Spleen (tissue), 11 donors: Measurements from ENCODE around the gene TCL1A. TPM values are rescaled to one million over a fixed set of nuclear protein-coding genes. Genes with fewer than 3 reads are reported as not detected.
A peak's percentile ranks its signal among the peaks of the same experiment; 100 is the strongest.

Source experiments
- DNase-seq: peaks from one replicate; pipeline ENCODE4 v3.0.0-alpha.2; 2020
- H3K27ac ChIP-seq, 8 donors: fragments of 200-600 bp; sonication (generic) in 7 of 8; 1 replicate in 4 of 8; 2 replicates in 4 of 8; pipeline versions ENCODE4 v1.5.0 to v1.8.0; 2016 to 2021; ENCODE audit warnings: inconsistent platforms in 4 of 8, mild to moderate bottlenecking in 4 of 8, moderate library complexity in 1 of 8
- H3K27me3 ChIP-seq, 7 donors: fragments of 200-600 bp; sonication (generic) in 6 of 7; replicated peaks in 1 of 7; 1 replicate in 4 of 7; 2 replicates in 3 of 7; pipeline versions ENCODE4 v1.5.0 to v1.8.0; 2016 to 2021; ENCODE audit warnings: inconsistent platforms in 3 of 7, mild to moderate bottlenecking in 1 of 7
- H3K36me3 ChIP-seq, 6 donors: fragments of 200-600 bp; sonication (generic) in 5 of 6; 1 replicate in 4 of 6; 2 replicates in 2 of 6; pipeline versions ENCODE4 v1.5.0 to v1.8.0; 2016 to 2021; ENCODE audit warnings: inconsistent platforms in 2 of 6
- H3K4me1 ChIP-seq, 6 donors: fragments of 200-600 bp; sonication (generic) in 5 of 6; 1 replicate in 3 of 6; 2 replicates in 3 of 6; pipeline versions ENCODE4 v1.5.0 to v1.8.0; 2016 to 2021; ENCODE audit warnings: inconsistent platforms in 3 of 6
- H3K4me3 ChIP-seq, 8 donors: fragments of 200-600 bp; sonication (generic) in 7 of 8; 1 replicate in 4 of 8; 2 replicates in 4 of 8; pipeline versions ENCODE4 v1.5.0 to v1.8.0; 2016 to 2021; ENCODE audit warnings: inconsistent platforms in 4 of 8, mild to moderate bottlenecking in 4 of 8, moderate library complexity in 2 of 8
- H3K9me3 ChIP-seq, 8 donors: fragments of 200-600 bp; sonication (generic) in 7 of 8; 1 replicate in 4 of 8; 2 replicates in 4 of 8; pipeline versions ENCODE4 v1.5.0 to v1.8.0; 2016 to 2021; ENCODE audit warnings: inconsistent platforms in 4 of 8
- POLR2A ChIP-seq, 3 donors: fragments of 450-650 bp; IDR thresholded peaks; one replicate each; pipeline ENCODE4 v1.5.1; 2017; ENCODE audit warnings: antibody characterized with exemption in 3 of 3, mild to moderate bottlenecking in 1 of 3
- POLR2AphosphoS5 ChIP-seq, 3 donors: sonication (generic); formaldehyde crosslinking; IDR thresholded peaks; one replicate each; pipeline ENCODE4 v1.5.1; 2017; ENCODE audit warnings: antibody characterized with exemption in 3 of 3
- WGBS, 5 donors: extraction: QIAGEN DNeasy Blood & Tissue Kit in 3 of 5; methylation state at CpG; one replicate each; pipeline versions ENCODE4 v1.1.5 to v1.1.7; 2013 to 2018; 5-methylcytosine and 5-hydroxymethylcytosine counted together
- intact Hi-C: fragments of 100-400 bp; cut with DNase I; formaldehyde crosslinking; loops from one replicate; pipeline ENCODE4 v1.15.0; 2023; ENCODE audit warnings: low total_unique reads
- polyA plus RNA-seq, 3 donors: library from polyadenylated mRNA; stranded (reverse); fragments of 200-250 nt; gene quantifications; one replicate each; pipeline ENCODE4 v1.2.1, GENCODE V29; 2013
- total RNA-seq, 7 donors: library from RNA; depleted of rRNA in 3 of 7; stranded (reverse); fragments of >200 nt in 3 of 7; fragmentation: NEBNext Ultra II Directional in 4 of 7; extraction: Animal tissue kit (Norgen Biotek cat#: 25700) in 4 of 7; gene quantifications; one replicate each; pipeline versions ENCODE4 v1.1.0 to v1.2.1, GENCODE V29; 2016 to 2021
- TF ChIP-seq, protein P1 (sequence below), 11 experiments: fragments of 200-600 bp in 7 of 11; fragments of 450-650 bp in 4 of 11; sonication (generic) in 4 of 11; IDR thresholded peaks in 8 of 11; conservative IDR thresholded peaks in 3 of 11; 1 replicate in 7 of 11; 2 replicates in 4 of 11; pipeline versions ENCODE4 v1.4.0 to v1.8.0; 2016 to 2021; ENCODE audit warnings: antibody characterized with exemption in 11 of 11, inconsistent platforms in 4 of 11, mild to moderate bottlenecking in 1 of 11
- donor health status: healthy with polysubstance abuse.
- donor health status: DM: no; HTN: no; CAD: no; lungs with moderate emphysema.
- donor health status: DM: no; HTN: no; CAD: no.
- donor health status: Bipolar disorder and iron deficiency.
- donor health status: healthy.
- donor health status: DM: no; HTN: no; CAD: no.
- donor health status: DM: yes; HTN: yes; CAD: no.

TCL1A gene
- total and polyA plus RNA-seq, 10 donors: 12.8 to 520 (median 64.4) TPM

DNA sequence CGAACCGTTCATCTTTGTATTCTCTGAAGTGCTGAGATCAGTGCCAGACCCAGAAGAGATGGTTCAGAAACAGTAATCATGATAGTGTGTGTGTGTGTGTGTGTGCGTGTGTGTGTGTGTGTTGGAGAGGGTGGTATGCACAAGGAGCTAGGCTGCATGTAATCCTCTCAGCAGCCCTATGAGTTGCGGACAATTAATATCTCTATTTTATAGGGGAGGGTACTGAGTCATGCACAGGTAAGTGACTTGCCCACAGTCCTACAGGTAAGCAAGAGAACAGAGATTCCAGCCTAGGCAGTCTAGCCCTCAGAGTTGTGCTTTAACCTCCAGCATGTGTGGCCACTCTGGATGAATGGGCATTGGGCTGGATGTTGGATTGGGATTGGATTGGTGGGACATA is 27.9 kb upstream of the TCL1A start:
- H3K4me3 ChIP-seq: no peak overlapping the region
- intact Hi-C loops: no loop called here
- TF ChIP-seq, protein P1, sequence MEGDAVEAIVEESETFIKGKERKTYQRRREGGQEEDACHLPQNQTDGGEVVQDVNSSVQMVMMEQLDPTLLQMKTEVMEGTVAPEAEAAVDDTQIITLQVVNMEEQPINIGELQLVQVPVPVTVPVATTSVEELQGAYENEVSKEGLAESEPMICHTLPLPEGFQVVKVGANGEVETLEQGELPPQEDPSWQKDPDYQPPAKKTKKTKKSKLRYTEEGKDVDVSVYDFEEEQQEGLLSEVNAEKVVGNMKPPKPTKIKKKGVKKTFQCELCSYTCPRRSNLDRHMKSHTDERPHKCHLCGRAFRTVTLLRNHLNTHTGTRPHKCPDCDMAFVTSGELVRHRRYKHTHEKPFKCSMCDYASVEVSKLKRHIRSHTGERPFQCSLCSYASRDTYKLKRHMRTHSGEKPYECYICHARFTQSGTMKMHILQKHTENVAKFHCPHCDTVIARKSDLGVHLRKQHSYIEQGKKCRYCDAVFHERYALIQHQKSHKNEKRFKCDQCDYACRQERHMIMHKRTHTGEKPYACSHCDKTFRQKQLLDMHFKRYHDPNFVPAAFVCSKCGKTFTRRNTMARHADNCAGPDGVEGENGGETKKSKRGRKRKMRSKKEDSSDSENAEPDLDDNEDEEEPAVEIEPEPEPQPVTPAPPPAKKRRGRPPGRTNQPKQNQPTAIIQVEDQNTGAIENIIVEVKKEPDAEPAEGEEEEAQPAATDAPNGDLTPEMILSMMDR (IDR thresholded peaks at IDR 0.05 in 8 of 11, conservative IDR thresholded peaks at IDR 0.05 in 3 of 11): no peak
- WGBS, 5 donors: 77 to 94% (median 88%) methylated on average over 4 of the region's 4 CpGs
- H3K27ac ChIP-seq: no peak overlapping the region
- no peak for DNase-seq
- H3K4me1 ChIP-seq: no peaks in the 10 kb centered on the region
- peaks cover 0 to 16% (median 3%) of the 10 kb centered on the region in 8 donors for H3K9me3 ChIP-seq
- no peaks in the 10 kb centered on the region for H3K27me3 ChIP-seq
- no peaks in the 10 kb centered on the region for H3K36me3 ChIP-seq

DNA sequence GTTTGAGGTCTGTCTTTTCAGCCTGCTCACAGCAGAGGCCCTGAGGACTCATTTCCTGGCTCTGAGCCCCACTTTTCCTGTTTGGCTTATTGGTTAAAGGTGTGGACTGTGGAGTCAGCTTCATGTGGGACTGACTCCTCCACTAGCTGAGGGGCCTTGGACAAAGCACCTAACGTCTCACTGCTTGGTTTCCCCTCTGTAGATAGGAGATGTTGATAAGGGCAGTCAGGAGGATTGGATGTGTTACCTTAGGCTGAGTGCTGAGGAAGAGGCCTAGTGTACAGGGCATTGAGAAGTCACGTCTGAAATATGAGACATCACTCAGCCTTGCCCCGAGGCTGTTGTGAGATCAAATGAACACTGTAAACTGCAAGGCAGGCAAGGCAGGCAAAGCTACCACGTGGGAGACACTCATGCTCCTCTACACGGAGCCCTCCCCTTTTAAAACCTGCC is 27.1 kb upstream of the TCL1A start:
- no peak overlapping the region for H3K4me3 ChIP-seq
- no peaks in the 10 kb centered on the region for H3K36me3 ChIP-seq
- WGBS, 5 donors: 29 to 36% (median 33%) methylated on average over 5 of the region's 5 CpGs
- no peak overlapping the region for H3K27ac ChIP-seq
- H3K27me3 ChIP-seq: no peaks in the 10 kb centered on the region
- H3K9me3 ChIP-seq: peaks cover 0 to 16% (median 3%) of the 10 kb centered on the region in 8 donors
- H3K4me1 ChIP-seq: no peaks in the 10 kb centered on the region
- DNase-seq: no peak
- intact Hi-C loops: no loop called here
- TF ChIP-seq POLR2A (IDR thresholded peaks at IDR 0.05): no peak
- TF ChIP-seq, protein P1 (IDR thresholded peaks at IDR 0.05 in 8 of 11, conservative IDR thresholded peaks at IDR 0.05 in 3 of 11): no peak

DNA sequence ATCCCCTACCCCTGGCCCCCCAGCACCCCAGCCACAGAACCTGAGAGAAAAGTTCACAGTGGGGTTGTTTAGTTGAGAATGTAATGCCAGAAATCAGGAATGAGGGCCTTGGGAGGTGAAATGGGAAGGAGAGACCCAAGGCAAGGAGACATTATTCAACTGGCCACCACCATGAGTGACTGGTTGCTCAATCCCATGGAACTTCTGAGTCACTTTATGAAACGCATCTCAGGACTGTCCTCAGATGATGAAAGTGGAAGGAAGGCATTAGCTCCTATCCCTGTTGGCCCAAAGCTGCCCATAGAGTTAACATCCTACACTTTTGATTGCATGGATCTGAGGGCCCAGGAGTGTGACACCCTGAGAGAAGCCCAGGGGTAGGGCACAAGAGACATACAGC is 25.4 kb upstream of the TCL1A start:
- Histone ChIP-seq H3K36me3 (no peaks in the 10 kb centered on the region), H3K9me3 (peaks cover 0 to 16% (median 3%) of the 10 kb centered on the region in 8 donors), H3K27ac (peak overlapping the region in 2 of 8 donors; percentile 17 to 74), H3K4me1 (no peaks in the 10 kb centered on the region), H3K27me3 (peaks cover 0 to 4% (median 0%) of the 10 kb centered on the region in 7 donors), H3K4me3 (no peak overlapping the region)
- DNase-seq: no peak
- TF ChIP-seq, protein P1 (IDR thresholded peaks at IDR 0.05 in 8 of 11, conservative IDR thresholded peaks at IDR 0.05 in 3 of 11): no peak
- TF ChIP-seq POLR2A (IDR thresholded peaks at IDR 0.05) (no peak), POLR2AphosphoS5 (IDR thresholded peaks at IDR 0.05) (no peak)
- intact Hi-C loops: no loop called here
- WGBS, 5 donors: 75 to 86% (median 81%) methylated on average over 1 of the region's 1 CpG

DNA sequence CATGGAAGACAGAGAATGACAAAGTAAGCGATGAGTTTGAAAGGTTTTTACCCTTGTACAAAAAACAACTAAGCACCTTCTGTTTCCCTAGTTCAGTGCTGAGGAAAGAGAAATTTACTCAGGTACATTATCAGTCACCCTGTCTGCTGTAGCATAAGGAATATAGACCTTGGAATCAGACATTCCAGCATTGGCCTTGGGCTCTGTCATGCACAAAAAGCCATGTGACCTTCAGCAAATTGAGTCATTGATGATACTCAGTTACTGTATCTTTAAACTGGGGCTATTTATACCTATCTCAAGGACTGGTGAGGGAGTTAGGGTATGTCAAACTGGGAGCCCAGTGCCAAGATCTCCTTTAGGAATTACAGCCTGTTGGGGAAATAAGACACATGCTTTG is 19.3 kb upstream of the TCL1A start:
- Histone ChIP-seq H3K27ac (no peak overlapping the region), H3K9me3 (peaks cover 0 to 1% (median 0%) of the 10 kb centered on the region in 8 donors), H3K36me3 (no peaks in the 10 kb centered on the region), H3K4me3 (no peak overlapping the region), H3K4me1 (peaks cover 0 to 10% (median 0%) of the 10 kb centered on the region in 6 donors), H3K27me3 (peaks cover 0 to 7% (median 0%) of the 10 kb centered on the region in 7 donors)
- WGBS, 5 donors: 86 to 100% (median 95%) methylated on average over 1 of the region's 1 CpG
- TF ChIP-seq, protein P1 (IDR thresholded peaks at IDR 0.05 in 8 of 11, conservative IDR thresholded peaks at IDR 0.05 in 3 of 11): no peak
- TF ChIP-seq POLR2AphosphoS5 (IDR thresholded peaks at IDR 0.05) (no peak), POLR2A (IDR thresholded peaks at IDR 0.05) (no peak)
- intact Hi-C loops: no loop called here
- DNase-seq: no peak
